HG03342 (cell line): Measurements from ENCODE around the gene CTU2.

Experiments
- ATAC-seq: cut with Tn5 transposase; IDR thresholded peaks from one replicate; pipeline ENCODE4 v1.9.1; 2021; ENCODE audit warnings: mild to moderate bottlenecking, moderate library complexity; ENCODE audit not compliant: unreplicated experiment

The CTU2 gene

DNA sequence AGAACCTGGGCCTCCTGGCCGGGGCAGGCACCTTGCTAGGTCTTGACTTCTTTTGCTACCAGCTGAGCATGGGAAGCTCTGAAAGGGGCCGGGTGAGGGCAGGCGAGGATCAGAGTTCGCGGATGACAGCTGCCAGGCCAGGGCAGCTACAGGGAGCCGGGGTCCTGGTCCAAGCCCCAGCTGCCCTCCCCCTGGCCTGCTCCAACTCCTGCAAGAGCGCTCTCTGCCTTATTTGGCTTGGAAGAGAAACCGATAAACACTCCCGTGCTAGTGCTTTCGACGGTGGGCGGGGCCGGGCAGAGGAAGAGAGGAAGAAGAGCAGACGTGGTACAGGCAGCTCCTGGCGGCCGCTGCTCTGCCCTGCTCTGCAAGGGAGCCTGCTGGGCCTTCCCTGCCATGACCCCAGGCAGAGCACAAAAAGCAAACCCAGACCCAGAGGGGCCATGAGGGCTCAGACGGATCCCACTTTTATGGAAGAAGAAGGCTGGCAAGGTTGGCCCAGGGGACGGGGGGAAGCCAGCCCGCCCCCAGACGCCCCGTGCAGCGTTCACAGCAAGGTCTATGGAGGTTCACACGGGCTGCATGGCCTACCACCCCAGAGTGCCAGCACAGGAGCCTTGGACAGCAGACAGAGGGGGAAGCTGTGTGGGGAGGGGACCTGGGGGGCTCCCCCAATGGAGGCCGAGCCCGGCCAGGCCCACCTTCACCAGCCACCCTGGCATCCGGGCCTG lies 53.1 kb downstream of the CTU2 start:
- ATAC-seq = no peak

DNA sequence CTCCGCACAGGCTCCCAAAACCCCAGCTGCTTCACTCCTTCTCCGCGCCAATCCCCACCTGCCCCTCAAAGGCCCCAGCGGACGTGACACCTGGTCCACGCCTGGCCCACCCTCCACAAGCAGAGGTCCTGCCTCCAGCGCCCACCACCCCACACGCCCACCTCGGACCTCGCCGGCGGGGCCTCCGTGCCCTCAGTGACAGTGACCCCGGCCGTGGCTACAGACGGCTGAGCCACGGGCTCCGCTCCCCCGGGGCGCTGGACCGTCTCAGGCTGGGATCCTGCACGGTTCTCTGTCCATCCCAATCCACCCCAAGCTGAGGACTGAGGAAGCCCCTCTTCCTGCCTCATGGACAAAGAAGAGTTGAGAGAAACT lies 53.7 kb downstream of the CTU2 start:
- ATAC-seq = no peak

DNA sequence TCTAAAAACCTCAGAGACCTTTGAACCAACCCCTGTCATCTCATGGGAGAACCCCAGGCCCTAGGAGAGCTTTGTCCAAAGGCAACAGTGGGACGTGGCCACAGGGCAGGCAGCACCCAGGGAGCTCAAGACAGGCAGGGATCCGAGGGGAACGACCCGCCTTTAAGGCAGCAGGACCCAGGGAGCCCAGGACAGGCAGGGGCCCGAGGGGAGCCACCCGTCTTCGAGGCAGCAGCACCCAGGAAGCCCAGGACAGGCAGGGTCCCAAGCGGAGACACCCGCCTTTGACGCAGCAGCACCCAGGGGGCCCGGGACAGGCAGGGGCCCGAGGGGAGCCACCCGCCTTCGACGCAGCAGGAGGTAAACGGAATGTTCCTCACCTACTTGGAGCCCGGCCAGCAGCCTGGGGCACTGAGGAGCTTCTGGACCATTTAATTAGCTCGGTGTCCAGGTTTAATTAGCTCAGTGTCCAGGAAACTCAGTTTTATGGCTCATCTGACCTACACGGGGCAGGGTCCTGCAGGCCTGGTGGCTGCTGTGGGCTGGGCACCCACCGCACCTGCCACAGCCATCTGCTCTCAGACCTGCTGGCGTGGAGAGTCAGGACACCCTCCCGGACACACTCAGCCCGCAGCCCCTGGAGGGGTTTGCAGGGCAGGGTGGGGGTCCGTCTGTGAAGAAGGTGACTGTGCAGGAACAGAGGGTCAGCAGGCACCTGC lies 54.3 kb downstream of the CTU2 start:
- no peak for ATAC-seq

DNA sequence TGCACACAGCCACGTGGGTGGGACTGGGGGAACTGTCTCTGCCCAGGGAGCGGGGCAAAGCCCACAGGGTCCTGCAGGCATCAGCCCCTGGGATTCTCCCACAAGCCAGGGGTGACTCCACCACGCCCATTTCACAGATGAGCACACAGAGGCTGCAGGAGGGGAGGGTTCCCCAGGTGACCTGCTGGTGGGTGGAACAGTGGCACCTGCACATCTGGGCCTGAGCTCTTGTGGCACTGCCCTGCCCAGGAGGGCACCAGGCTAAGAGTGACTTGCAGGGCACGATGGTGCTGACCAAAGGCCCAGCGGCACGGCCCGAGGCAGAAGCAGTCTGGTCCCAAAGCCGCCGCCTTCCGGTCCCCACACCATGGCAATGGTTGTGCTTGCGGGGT lies 54.8 kb downstream of the CTU2 start:
- ATAC-seq = no peak

DNA sequence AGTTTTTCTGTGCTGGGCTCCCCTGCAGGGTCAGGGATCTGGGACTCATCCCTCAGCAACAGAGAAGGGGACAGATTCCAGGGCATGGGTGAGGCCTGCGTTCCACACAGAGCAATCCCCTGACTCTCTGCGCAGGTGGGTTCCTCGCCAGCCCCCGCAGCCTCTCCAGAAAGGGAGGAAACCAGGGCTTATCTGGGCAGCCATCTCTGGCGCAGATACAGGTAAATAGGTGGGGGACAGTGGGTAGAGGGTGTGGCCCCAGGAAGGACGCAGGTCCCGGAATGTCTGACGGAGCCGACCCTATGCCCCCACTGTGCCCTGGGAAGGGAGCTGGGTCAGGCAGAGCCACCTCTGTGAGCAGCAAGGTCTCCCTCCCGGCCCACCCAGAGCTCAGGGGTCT lies 55.5 kb downstream of the CTU2 start:
- ATAC-seq = no peak

DNA sequence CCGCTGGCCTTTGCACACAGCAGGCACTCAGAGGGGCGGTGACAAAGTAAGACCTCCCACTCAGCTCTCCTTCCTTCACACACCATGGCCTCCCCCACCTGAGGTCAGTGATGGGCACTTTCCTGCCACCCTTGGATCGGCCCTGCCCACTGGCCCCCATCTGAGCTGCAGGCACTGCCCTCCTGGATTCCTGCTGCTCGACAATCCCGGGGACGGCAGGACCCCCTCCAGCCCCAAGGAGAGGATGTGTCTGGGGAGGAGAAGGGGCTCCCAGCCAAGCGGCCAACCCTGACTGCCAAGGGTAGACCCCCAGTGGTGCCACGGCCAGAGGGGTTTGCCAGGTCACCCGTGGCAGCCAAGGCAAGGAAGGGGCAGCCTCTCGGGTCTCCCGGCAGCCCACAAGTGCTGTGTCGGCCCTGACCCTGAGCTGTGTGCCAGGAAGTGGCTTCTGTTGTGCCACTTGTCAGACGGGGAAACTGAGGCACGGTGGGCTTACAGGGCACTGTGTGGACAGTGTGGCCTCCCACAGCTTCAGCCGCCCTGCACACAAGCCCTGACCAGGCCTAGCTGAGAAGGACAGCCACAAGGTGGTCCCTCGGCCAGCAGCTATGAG lies 56.1 kb downstream of the CTU2 start:
- ATAC-seq = no peak

DNA sequence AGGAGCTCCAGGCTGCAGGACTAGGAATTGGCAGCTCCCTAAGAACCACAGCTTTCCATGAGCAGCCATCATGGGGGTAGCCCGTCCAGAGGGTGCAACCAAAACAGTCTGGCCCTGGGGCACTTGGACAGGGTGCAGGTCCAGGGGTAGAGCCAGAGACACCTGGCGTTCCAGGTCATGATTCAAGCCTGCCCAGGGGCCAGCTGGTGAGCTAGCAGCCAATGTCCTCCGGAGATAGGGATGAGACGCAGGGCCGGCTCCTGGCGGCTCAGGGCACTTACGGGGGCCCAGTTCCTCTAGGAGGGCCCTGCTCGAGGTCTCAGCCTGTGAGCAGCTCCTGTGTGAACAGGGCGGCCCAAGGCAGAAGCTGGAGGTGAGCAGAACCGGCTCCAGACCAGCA lies 56.6 kb downstream of the CTU2 start:
- no peak for ATAC-seq

DNA sequence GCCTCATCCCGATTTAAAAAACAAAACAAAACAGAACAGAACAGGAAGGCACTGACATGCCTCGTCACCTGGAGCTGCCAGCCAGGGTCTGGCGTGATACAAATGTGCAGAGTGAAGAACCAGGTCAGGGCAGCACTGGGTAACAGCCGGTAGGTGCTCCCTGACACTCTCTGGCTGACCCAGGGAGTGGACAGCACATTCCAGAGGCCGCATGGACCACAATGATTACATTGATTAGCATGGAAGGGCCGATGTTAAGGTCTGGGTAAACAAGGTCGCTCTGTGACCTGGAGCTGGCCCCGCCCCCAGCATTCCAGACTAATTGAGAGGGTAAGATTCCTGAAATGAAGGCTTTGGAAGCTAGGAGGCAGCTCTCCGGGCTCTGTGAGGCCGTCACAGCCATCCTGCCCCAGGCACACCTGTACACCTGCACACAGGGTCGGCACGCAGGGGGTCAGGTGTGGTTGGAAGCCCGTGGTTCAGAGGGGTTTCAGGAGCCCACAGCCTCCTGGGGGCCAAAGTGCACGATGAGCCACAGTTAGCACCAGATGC lies 57.3 kb downstream of the CTU2 start:
- no peak for ATAC-seq

DNA sequence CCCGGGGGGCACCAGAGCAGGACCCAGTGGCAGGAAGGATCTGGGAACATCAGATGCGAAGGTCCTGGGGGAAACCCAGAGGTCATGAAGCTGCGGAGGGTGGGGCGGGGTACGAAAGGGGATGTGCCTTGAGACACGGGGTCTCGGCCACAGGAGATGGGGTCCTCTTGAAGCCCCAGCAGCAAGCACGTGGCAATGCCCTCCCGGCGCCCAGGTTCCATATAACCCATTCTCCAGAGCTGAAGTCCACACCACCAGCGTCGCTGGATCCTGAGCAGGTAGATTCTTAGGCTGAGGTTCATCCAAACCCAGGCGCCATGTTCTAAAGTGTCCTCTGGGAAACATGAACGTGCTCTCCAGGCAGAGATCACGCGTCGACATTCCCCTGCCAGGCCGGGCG lies 57.8 kb downstream of the CTU2 start:
- ATAC-seq = no peak

DNA sequence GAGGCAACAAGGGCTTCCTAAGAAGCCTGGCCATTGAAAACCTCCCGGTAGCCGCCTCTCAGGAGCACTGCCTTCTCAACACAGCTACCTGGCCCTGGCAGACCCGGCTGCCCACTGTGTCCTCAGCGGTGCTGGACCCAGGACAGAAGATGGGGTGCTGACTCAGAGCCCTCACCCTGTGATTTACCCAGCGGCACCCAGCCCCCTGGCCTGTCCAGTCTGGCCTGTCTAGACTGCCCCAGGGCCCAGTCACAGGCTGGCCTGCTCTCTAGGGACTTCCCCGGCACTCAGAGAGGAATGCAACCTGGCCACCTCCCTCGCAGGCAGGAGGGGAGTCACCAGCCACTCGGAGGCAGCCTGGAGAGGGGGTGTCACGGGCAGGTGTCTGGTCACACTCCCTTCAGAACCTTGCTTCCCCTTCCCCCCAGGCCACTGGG lies 58.6 kb downstream of the CTU2 start:
- no peak for ATAC-seq
